Heart right ventricle (tissue), 16 donors: ENCODE results near the gene TRPC1. TPM values are rescaled to one million over a fixed set of nuclear protein-coding genes. Genes with fewer than 3 reads are reported as not detected.

Source experiments
- ATAC-seq, 8 donors: fragments of 200-7000 bp; cut with Tn5 transposase; one replicate each; pipeline ENCODE4 v1.9.1; 2020; ENCODE audit warnings: mild to moderate bottlenecking in 8 of 8, moderate library complexity in 8 of 8, moderate number of reproducible peaks in 1 of 8
- DNase-seq, 2 donors: peaks; one replicate each; pipeline ENCODE4 v3.0.0-alpha.2; 2020
- H3K27ac ChIP-seq, 10 donors: fragments of 200-600 bp; sonication (generic) in 2 of 10; one replicate each; pipeline versions ENCODE4 v1.5.0 to v1.8.0; 2020 to 2022; ENCODE audit warnings: mild to moderate bottlenecking in 3 of 10
- H3K27me3 ChIP-seq, 7 donors: fragments of 200-600 bp; one replicate each; pipeline ENCODE4 v1.8.0; 2021 to 2022; ENCODE audit warnings: mild to moderate bottlenecking in 2 of 7
- H3K36me3 ChIP-seq, 9 donors: fragments of 200-600 bp; sonication (generic) in 1 of 9; one replicate each; pipeline versions ENCODE4 v1.5.0 to v1.8.0; 2020 to 2022; ENCODE audit warnings: mild to moderate bottlenecking in 2 of 9
- H3K4me1 ChIP-seq, 9 donors: fragments of 200-600 bp; sonication (generic) in 1 of 9; one replicate each; pipeline versions ENCODE4 v1.5.0 to v1.8.0; 2020 to 2022; ENCODE audit warnings: mild to moderate bottlenecking in 4 of 9
- H3K4me3 ChIP-seq, 10 donors: fragments of 200-600 bp; sonication (generic) in 2 of 10; one replicate each; pipeline versions ENCODE4 v1.5.0 to v1.8.0; 2020 to 2022; ENCODE audit warnings: mild to moderate bottlenecking in 7 of 10, moderate library complexity in 2 of 10
- H3K9me3 ChIP-seq, 11 donors: fragments of 200-600 bp in 10 of 11; sonication (generic) in 2 of 11; one replicate each; pipeline versions ENCODE4 v1.5.0 to v1.8.0; 2013 to 2022; ENCODE audit warnings: mild to moderate bottlenecking in 2 of 11, control low read depth in 1 of 11, moderate library complexity in 1 of 11
- CTCF ChIP-seq, 9 donors: fragments of 200-600 bp; sonication (generic) in 2 of 9; IDR thresholded peaks; one replicate each; pipeline versions ENCODE4 v1.5.0 to v1.8.0; 2021 to 2022; ENCODE audit warnings: antibody characterized with exemption in 9 of 9, mild to moderate bottlenecking in 5 of 9, moderate library complexity in 1 of 9
- WGBS, 2 donors: extraction: QIAGEN DNeasy Blood & Tissue Kit; methylation state at CpG; one replicate each; pipeline ENCODE4 v1.1.7; 2013; ENCODE audit warnings: inconsistent platforms in 1 of 2; 5-methylcytosine and 5-hydroxymethylcytosine counted together
- intact Hi-C, 10 donors: fragments of 100-400 bp; cut with DNase I; formaldehyde crosslinking; loops; one replicate each; pipeline versions ENCODE4 v1.11.1 to v1.14.2; 2022
- polyA plus RNA-seq, 2 donors: library from polyadenylated mRNA; stranded (reverse); fragments of 200-250 nt; gene quantifications; one replicate each; pipeline ENCODE4 v1.2.3, GENCODE V29; 2013
- total RNA-seq, 10 donors: library from RNA; stranded (reverse); fragmentation: NEBNext Ultra II Directional in 3 of 10; extraction: Animal tissue kit (Norgen Biotek cat#: 25700) in 3 of 10; gene quantifications; one replicate each; pipeline versions ENCODE4 v1.2.1 to v1.2.4, GENCODE V29; 2021 to 2023
- donor health status: Arrhythmogenic right ventricular cardiomyopathy.
- donor health status: ischemic (EF 13 %, LVEDD 7.1; RV severe dilation, severe dysfunction).
- donor health status: healthy with polysubstance abuse.
- donor health status: DM: no; HTN: yes; CAD: no.
- donor health status: DM: no; HTN: no; CAD: no.
- donor health status: ischemic (EF 25% LVEDD 6.9; RV normal size, moderate dysfunction).
- donor health status: ischemic (EF 25% LVEDD 5.7; RV mildly dilated, moderate dysfunction).
- donor health status: healthy.
- donor health status: DM: yes; HTN: yes; CAD: no.
- donor health status: Ischemic cardiomyopathy.
- donor health status: ischemic (EF 35%, LVEDD 5.7; RV mildly dilated, moderate dysfunction).
- donor health status: nonischemic (EF 11% LVEDD 7.7; RV severe dilation, severe dysfunction).
- donor health status: DM: yes; HTN: yes; CAD: no.
- donor health status: PGD.
- donor health status: ischemic (EF 29% LVEDD 5.4; RV normal size, mild dysfunction).
- donor health status: nonischemic (EF 23%, LVEDD 6.1; RV moderate dilation, normal function).

The TRPC1 gene
- total and polyA plus RNA-seq, 12 donors = 2.1 to 22.4 (median 11.8) TPM

GRCh38 chr3:142787719-142788118 is 63.9 kb downstream of the TRPC1 start:
- Histone ChIP-seq H3K36me3 (peaks cover 0 to 32% (median 0%) of the 10 kb centered on the region in 9 donors), H3K4me3 (no peak overlapping the region), H3K27me3 (no peaks in the 10 kb centered on the region), H3K27ac (no peak overlapping the region), H3K4me1 (no peaks in the 10 kb centered on the region), H3K9me3 (no peaks in the 10 kb centered on the region)
- WGBS, 2 donors = 54 to 58% methylated on average over 1 of the region's 1 CpG
- intact Hi-C loops = no loop called here
- TF ChIP-seq CTCF (IDR thresholded peaks at IDR 0.05) = no peak
- DNase-seq (no peak), ATAC-seq (no peak)

DNA sequence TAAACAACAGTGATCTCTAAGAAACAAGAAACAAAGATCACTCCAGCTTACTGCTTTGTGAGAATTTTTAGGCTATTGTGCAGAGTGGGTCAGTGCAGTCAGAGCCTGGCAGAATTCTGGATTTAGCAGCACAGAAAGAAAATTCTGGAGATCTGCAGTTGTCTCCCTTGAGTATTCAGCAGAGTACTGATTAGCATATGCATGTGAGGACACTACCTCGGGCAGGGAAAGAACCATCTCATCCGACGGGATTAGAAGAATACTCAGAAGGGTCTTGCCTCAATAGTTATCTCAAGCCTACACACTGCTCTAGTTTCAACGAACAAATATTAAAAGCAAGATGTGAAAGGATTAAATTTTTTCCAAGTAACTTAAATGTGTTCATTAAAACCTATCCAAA is 70.7 kb downstream of the TRPC1 start:
- Histone ChIP-seq H3K36me3 (peaks cover 0 to 14% (median 0%) of the 10 kb centered on the region in 9 donors), H3K27me3 (no peaks in the 10 kb centered on the region), H3K27ac (no peak overlapping the region), H3K9me3 (no peaks in the 10 kb centered on the region), H3K4me1 (peaks cover 0 to 7% (median 0%) of the 10 kb centered on the region in 9 donors), H3K4me3 (no peak overlapping the region)
- WGBS, 2 donors = 69 to 77% methylated on average over 4 of the region's 4 CpGs
- DNase-seq (no peak), ATAC-seq (no peak)
- TF ChIP-seq CTCF (IDR thresholded peaks at IDR 0.05) = no peak
- intact Hi-C loops = no loop called here

DNA sequence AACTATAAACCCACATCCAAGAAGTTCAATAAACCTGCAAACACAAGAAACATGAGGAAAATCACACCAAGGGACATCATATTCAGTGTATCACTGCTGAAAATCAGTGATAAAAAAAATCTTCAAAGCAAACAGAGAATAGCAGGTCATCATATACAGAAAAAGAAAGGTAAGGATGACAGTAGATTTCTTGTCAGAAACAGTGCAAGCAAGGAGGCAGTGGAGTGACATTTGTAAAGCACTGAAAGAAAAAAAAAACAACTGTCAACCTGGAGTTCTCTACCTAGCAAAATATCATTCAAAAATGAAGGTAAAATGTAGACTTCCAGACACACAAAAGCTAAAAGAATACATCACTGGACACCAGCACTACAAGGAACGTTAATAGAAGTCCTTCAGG is 71.5 kb downstream of the TRPC1 start:
- H3K4me1 ChIP-seq = peaks cover 0 to 7% (median 0%) of the 10 kb centered on the region in 9 donors
- H3K27me3 ChIP-seq = no peaks in the 10 kb centered on the region
- ATAC-seq = no peak
- TF ChIP-seq CTCF (IDR thresholded peaks at IDR 0.05) = no peak
- H3K4me3 ChIP-seq = no peak overlapping the region
- WGBS, 2 donors = 95 to 96% methylated on average over 1 of the region's 1 CpG
- H3K36me3 ChIP-seq = peaks cover 0 to 14% (median 0%) of the 10 kb centered on the region in 9 donors
- DNase-seq = no peak
- no peaks in the 10 kb centered on the region for H3K9me3 ChIP-seq
- intact Hi-C loops = no loop called here
- no peak overlapping the region for H3K27ac ChIP-seq

GRCh38 chr3:142796823-142797222 is 73.0 kb downstream of the TRPC1 start:
- 55 to 57% methylated on average over 2 of the region's 2 CpGs for WGBS, 2 donors
- no peak overlapping the region for H3K27ac ChIP-seq
- H3K27me3 ChIP-seq = no peaks in the 10 kb centered on the region
- intact Hi-C loops = no loop called here
- ATAC-seq = no peak
- peaks cover 0 to 17% (median 0%) of the 10 kb centered on the region in 9 donors for H3K36me3 ChIP-seq
- no peak for DNase-seq
- no peak overlapping the region for H3K4me3 ChIP-seq
- no peak for TF ChIP-seq CTCF (IDR thresholded peaks at IDR 0.05)
- H3K4me1 ChIP-seq = peaks cover 0 to 7% (median 0%) of the 10 kb centered on the region in 9 donors
- no peaks in the 10 kb centered on the region for H3K9me3 ChIP-seq
